Epithelial cell of proximal tubule (primary cell): ENCODE measurements around the gene RUNX2. TPM values are rescaled to one million over a fixed set of nuclear protein-coding genes. Genes with fewer than 3 reads are reported as not detected.

Experiments
- DNase-seq: peaks from one replicate; pipeline ENCODE4 v3.0.0-alpha.2; 2011; ENCODE audit warnings: low read depth
- H3K4me3 ChIP-seq: 2 replicates; pipeline ENCODE4 v1.5.1; 2011; ENCODE audit warnings: low read depth, mild to moderate bottlenecking, low read length
- CTCF ChIP-seq: conservative IDR thresholded peaks from 2 replicates; pipeline ENCODE4 v1.5.1; 2012; ENCODE audit warnings: low read depth, mild to moderate bottlenecking, low read length
- total RNA-seq: library from RNA; depleted of rRNA; stranded (reverse); fragments of >200 nt; gene quantifications from 2 replicates; pipeline ENCODE4 v1.2.3, GENCODE V29; 2015

RUNX2 gene
- total RNA-seq, 1 donor from 2014 or later, result 13.1 TPM

DNA sequence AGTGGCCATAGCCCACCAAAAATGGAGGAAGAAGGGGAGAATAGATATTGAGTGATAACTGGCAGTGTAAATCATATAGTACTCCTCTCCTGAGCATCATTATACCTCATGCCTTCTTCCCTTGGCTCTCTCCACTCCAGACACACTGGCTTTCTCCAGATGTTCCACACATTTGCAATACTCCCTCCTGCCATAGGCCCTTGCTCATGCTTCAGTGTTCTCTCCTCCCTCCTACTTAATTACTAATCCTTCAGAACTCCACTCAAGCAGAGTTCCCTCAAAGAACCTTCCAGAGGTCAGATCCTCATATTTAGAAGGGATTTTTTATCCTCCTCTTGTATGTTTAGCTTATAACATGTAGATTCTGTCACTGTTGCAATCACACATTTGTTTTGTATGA lies 329.1 kb downstream of the RUNX2 start:
- DNase-seq, result peak; percentile 37
- peak overlapping the region; percentile 43 for H3K4me3 ChIP-seq
- TF ChIP-seq CTCF, result no peak

- no peak for TF ChIP-seq CTCF
- DNase-seq, result no peak
- no peak overlapping the region for H3K4me3 ChIP-seq
These were observed 330.3 kb downstream of the RUNX2 start for GRCh38 chr6:45658400-45658799.

DNA sequence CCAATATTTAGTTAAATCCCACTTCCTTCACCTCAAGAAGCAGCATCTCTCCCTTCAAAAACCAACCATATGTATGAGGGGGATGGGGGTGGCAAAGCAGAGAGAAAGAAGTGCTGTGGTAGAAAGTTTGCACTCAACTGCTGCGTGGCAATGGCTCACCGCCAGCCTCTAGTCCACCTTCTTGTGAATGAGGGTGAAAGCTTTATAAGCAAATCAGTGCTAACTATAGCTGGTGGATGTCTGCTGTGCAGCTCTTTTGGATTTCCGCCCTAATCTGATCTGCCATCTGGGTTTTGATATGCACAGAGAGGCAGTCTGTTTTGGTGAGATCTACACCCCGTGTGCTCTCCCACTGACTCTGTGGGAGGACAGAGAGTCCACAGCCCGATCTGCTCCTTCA lies 330.8 kb downstream of the RUNX2 start:
- DNase-seq, result no peak
- H3K4me3 ChIP-seq, result no peak overlapping the region
- no peak for TF ChIP-seq CTCF

- DNase-seq, result peak; percentile 67
- no peak for TF ChIP-seq CTCF
- H3K4me3 ChIP-seq, result no peak overlapping the region
These were observed 333.5 kb downstream of the RUNX2 start for GRCh38 chr6:45661661-45662060.

GRCh38 chr6:45663251-45664221 lies 335.4 kb downstream of the RUNX2 start:
- no peak overlapping the region for H3K4me3 ChIP-seq
- no peak for TF ChIP-seq CTCF
- no peak for DNase-seq

- H3K4me3 ChIP-seq, result no peak overlapping the region
- TF ChIP-seq CTCF, result no peak
- DNase-seq, result no peak
These were observed 336.6 kb downstream of the RUNX2 start for GRCh38 chr6:45664707-45665106.

DNA sequence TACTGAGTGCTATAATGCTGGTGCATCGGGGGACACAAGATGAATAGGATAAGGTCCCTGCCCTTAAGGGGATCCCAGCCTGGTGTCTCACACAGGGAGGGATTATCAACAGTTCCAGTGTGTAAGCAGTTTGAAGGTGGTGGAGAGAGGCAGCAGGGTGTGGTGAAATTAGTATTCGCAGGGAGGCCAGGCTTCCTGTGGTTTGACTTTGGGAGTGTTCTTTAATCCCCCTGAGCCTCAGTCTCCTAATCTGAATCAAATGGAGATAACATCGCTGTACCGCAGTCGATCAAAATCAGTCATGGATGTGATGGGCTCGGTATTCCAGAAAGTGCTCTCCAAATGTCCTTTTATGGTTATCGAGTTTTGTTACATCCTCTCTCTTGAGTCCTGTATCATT lies 337.7 kb downstream of the RUNX2 start:
- TF ChIP-seq CTCF, result no peak
- no peak for DNase-seq
- no peak overlapping the region for H3K4me3 ChIP-seq
